HEK293 (cell line): ENCODE results near the gene FOXO4.

Experiments
- CTCF ChIP-seq: fragments of 450-650 bp; formaldehyde crosslinking; IDR thresholded peaks from 2 replicates; pipeline ENCODE4 v1.5.1; 2016; ENCODE audit warnings: missing biosample characterization, missing genetic modification characterization
- HOXA7 ChIP-seq: sonication (generic); formaldehyde crosslinking; IDR thresholded peaks from 2 replicates; pipeline ENCODE4 v1.8.1; 2022; ENCODE audit warnings: missing genetic modification reagents, borderline replicate concordance
- PATZ1 ChIP-seq: fragments of 450-650 bp; formaldehyde crosslinking; IDR thresholded peaks from 2 replicates; pipeline ENCODE4 v1.5.1; 2016; ENCODE audit warnings: missing biosample characterization, missing genetic modification characterization
- REST ChIP-seq: fragments of 450-650 bp; formaldehyde crosslinking; IDR thresholded peaks from 2 replicates; pipeline ENCODE4 v1.5.1; 2016; ENCODE audit warnings: missing biosample characterization, missing genetic modification characterization
- ZBTB8A ChIP-seq: fragments of 450-650 bp; formaldehyde crosslinking; IDR thresholded peaks from 2 replicates; pipeline ENCODE4 v1.5.1; 2016; ENCODE audit warnings: missing biosample characterization, missing genetic modification characterization
- ZFP37 ChIP-seq: fragments of 450-650 bp; formaldehyde crosslinking; IDR thresholded peaks from 2 replicates; pipeline ENCODE4 v1.5.1; 2016; ENCODE audit warnings: missing biosample characterization, missing genetic modification characterization
- ZNF2 ChIP-seq: fragments of 450-650 bp; formaldehyde crosslinking; IDR thresholded peaks from 2 replicates; pipeline ENCODE4 v1.5.1; 2016; ENCODE audit warnings: missing biosample characterization, missing genetic modification characterization
- ZNF239 ChIP-seq: fragments of 450-650 bp; formaldehyde crosslinking; IDR thresholded peaks from 2 replicates; pipeline ENCODE4 v1.5.1; 2016; ENCODE audit warnings: missing biosample characterization, missing genetic modification characterization
- ZNF266 ChIP-seq: fragments of 450-650 bp; formaldehyde crosslinking; IDR thresholded peaks from 2 replicates; pipeline ENCODE4 v1.5.1; 2016; ENCODE audit warnings: missing biosample characterization, missing genetic modification characterization, low read depth
- ZNF639 ChIP-seq: fragments of 450-650 bp; formaldehyde crosslinking; IDR thresholded peaks from 2 replicates; pipeline ENCODE4 v1.5.1; 2016; ENCODE audit warnings: missing biosample characterization, missing genetic modification characterization
- ZNF670 ChIP-seq: fragments of 450-650 bp; formaldehyde crosslinking; IDR thresholded peaks from 2 replicates; pipeline ENCODE4 v1.5.1; 2016; ENCODE audit warnings: missing biosample characterization, missing genetic modification characterization, low read depth
- ZNF785 ChIP-seq: fragments of 450-650 bp; formaldehyde crosslinking; IDR thresholded peaks from 2 replicates; pipeline ENCODE4 v1.5.1; 2016; ENCODE audit warnings: missing biosample characterization, missing genetic modification characterization
- ZSCAN16 ChIP-seq: fragments of 450-650 bp; formaldehyde crosslinking; IDR thresholded peaks from 2 replicates; pipeline ENCODE4 v1.5.1; 2016; ENCODE audit warnings: missing biosample characterization, missing genetic modification characterization

- TF ChIP-seq ZNF2 (tag by site-specific recombination) (no peak), ZNF639 (no peak), ZSCAN16 (no peak), ZNF266 (no peak), ZFP37 (tag by site-specific recombination) (no peak), CTCF (no peak), ZNF670 (tag by site-specific recombination) (no peak), ZBTB8A (no peak), ZNF785 (tag by site-specific recombination) (no peak), REST (tag by site-specific recombination) (no peak), PATZ1 (no peak), ZNF239 (no peak), HOXA7 (CRISPR knock-in tag) (no peak)
Observed at GRCh38 chrX:71109051-71109450, 13.4 kb downstream of the FOXO4 start.
